ENCODE data around the gene SLC38A8. TPM values are rescaled to one million over a fixed set of nuclear protein-coding genes. Genes with fewer than 3 reads are reported as not detected.

Gene SLC38A8
- total RNA-seq, 6 donors from 2014 or later: not detected

DNA sequence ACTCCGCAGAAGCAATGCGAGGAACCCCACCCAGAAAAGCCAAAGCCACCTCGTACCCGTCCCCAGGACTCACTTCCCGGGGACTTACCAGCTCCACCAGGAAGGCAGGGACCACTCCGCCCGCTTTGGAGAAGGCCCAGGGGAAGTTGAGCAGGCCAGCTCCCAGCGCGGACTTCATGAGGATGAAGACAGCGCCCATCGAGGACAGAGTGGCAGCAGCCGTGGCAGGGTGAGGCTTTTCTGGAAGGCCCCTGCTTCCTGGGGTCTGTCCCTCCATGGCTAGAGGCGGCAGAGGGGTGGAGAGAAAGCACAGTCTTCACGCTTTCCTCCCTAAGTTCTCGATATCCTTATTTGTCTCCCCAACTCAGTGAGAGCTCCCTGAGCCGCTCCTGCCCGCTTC is 714 bp downstream of the SLC38A8 start:
- Histone ChIP-seq H3K9me3 (no peaks in the 10 kb centered on the region), H3K27me3 (no peaks in the 10 kb centered on the region), H3K4me3 (no peak overlapping the region), H3K4me1 (peaks cover 3 to 10% (median 8%) of the 10 kb centered on the region in 4 donors), H3K36me3 (no peaks in the 10 kb centered on the region), H3K27ac (no peak overlapping the region)
- no peak for DNase-seq
- 87 to 89% methylated on average over 14 to 17 of the region's 17 CpGs for WGBS, 2 donors
- TF ChIP-seq EP300 (IDR thresholded peaks at IDR 0.05) (no peak), CTCF (IDR thresholded peaks at IDR 0.05) (no peak), POLR2AphosphoS5 (IDR thresholded peaks at IDR 0.05) (no peak), POLR2A (IDR thresholded peaks at IDR 0.05) (no peak)
- no peak for ATAC-seq (ENCODE audit: low FRiP score in 2 of 2)

GRCh38 chr16:84040823-84041820 is 1.5 kb downstream of the SLC38A8 start:
- WGBS, 2 donors: 83 to 97% methylated on average over 19 to 41 of the region's 42 CpGs
- H3K27me3 ChIP-seq: no peaks in the 10 kb centered on the region

GRCh38 chr16:84040226-84040822 is 2.3 kb downstream of the SLC38A8 start:
- Histone ChIP-seq H3K4me1 (peaks cover 3 to 10% (median 8%) of the 10 kb centered on the region in 4 donors), H3K27ac (no peak overlapping the region), H3K9me3 (peaks cover 0 to 9% (median 4%) of the 10 kb centered on the region in 4 donors), H3K27me3 (no peaks in the 10 kb centered on the region), H3K4me3 (no peak overlapping the region), H3K36me3 (no peaks in the 10 kb centered on the region)
- no peak for ATAC-seq (ENCODE audit: low FRiP score in 2 of 2)
- WGBS, 2 donors: 75 to 84% methylated on average over 10 to 14 of the region's 14 CpGs
- TF ChIP-seq POLR2AphosphoS5 (IDR thresholded peaks at IDR 0.05) (no peak), EP300 (IDR thresholded peaks at IDR 0.05) (no peak), CTCF (IDR thresholded peaks at IDR 0.05) (no peak)
- DNase-seq: no peak

More at GRCh38 chr16:84040823-84041820, 1.5 kb downstream of the SLC38A8 start:
- no peak for TF ChIP-seq CTCF (IDR thresholded peaks at IDR 0.05)
- TF ChIP-seq POLR2AphosphoS5 (IDR thresholded peaks at IDR 0.05): no peak
- TF ChIP-seq POLR2A (IDR thresholded peaks at IDR 0.05): no peak
- no peak for TF ChIP-seq EP300 (IDR thresholded peaks at IDR 0.05)
- Histone ChIP-seq H3K36me3 (no peaks in the 10 kb centered on the region), H3K9me3 (peaks cover 0 to 4% (median 0%) of the 10 kb centered on the region in 4 donors), H3K4me3 (no peak overlapping the region), H3K4me1 (peaks cover 3 to 10% (median 8%) of the 10 kb centered on the region in 4 donors), H3K27ac (no peak overlapping the region)
- DNase-seq (peak in 1 of 2 donors; percentile 60), ATAC-seq (ENCODE audit: low FRiP score in 2 of 2) (no peak)

DNA sequence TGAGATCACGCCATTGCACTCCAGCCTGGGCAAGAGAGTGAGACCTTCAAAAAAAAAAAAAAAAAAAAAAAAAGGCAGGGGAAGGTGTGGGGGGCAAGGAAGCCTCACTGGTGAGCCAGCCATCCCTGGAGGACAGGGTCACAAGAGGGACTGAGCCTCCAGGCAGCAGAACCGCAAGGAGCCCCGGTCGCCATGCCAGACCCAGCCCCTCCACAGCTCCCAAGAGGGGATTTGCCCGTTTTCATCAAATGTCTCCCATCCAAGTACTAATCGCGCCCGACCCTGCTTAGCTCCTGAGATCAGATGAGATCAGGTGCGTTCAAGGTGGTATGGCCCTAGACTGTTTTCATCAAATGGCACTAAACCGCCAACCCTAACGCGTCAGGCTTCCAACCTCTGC is 2.9 kb downstream of the SLC38A8 start:
- Histone ChIP-seq H3K27ac (no peak overlapping the region), H3K4me1 (peaks cover 3 to 10% (median 8%) of the 10 kb centered on the region in 4 donors), H3K27me3 (no peaks in the 10 kb centered on the region), H3K4me3 (no peak overlapping the region), H3K9me3 (peaks cover 0 to 10% (median 5%) of the 10 kb centered on the region in 4 donors), H3K36me3 (no peaks in the 10 kb centered on the region)
- 93% methylated on average over 12 of the region's 12 CpGs for WGBS, 2 donors
- TF ChIP-seq CTCF (IDR thresholded peaks at IDR 0.05): no peak
- TF ChIP-seq POLR2A (IDR thresholded peaks at IDR 0.05): no peak
- TF ChIP-seq POLR2AphosphoS5 (IDR thresholded peaks at IDR 0.05): no peak
- TF ChIP-seq EP300 (IDR thresholded peaks at IDR 0.05): no peak
- DNase-seq: no peak
- ATAC-seq (ENCODE audit: low FRiP score in 2 of 2): no peak
